Measurements from ENCODE around the gene DNMT3A. TPM values are rescaled to one million over a fixed set of nuclear protein-coding genes. Genes with fewer than 3 reads are reported as not detected.

Gene DNMT3A
- total and polyA plus RNA-seq, 2 donors (not counting 3 experiments of a cell fraction or from before 2014, with no cell fraction given), result 23.3 to 71.7 TPM

- intact Hi-C loops (cut with micrococcal nuclease) (no loop called here), dilution Hi-C loops (cut with MboI; ENCODE audit: extremely low pct_ligation_motif_present, low sequenced_read_pairs) (no loop called here)
- no TSS peak for BruUV-seq (replicated peaks)
- Histone ChIP-seq H3K36me3 (ENCODE audit: control insufficient read depth in 2 of 2, extremely low read depth in 1 of 2, insufficient read depth in 2 of 2, low read length in 2 of 2) (no peaks in the 10 kb centered on the region), H3K79me2 (ENCODE audit: control insufficient read depth, insufficient read depth, low read length) (no peaks in the 10 kb centered on the region), H3K4me2 (ENCODE audit: insufficient read depth, low read length) (no peak overlapping the region), H3K9me1 (replicated peaks; ENCODE audit: control insufficient read depth, extremely low read depth, insufficient read depth, low read length) (no peaks in the 10 kb centered on the region), H4K20me1 (replicated peaks; ENCODE audit: control insufficient read depth, extremely low read depth, insufficient read depth, low read length) (no peaks in the 10 kb centered on the region), H3K9ac (replicated peaks; ENCODE audit: extremely low read depth, insufficient read depth, low read length) (no peak overlapping the region), H3K4me3 (replicated peaks in 1 of 3; ENCODE audit: insufficient read depth in 1 of 3, low read depth in 1 of 3, low read length in 3 of 3) (no peak overlapping the region), H3K4me1 (ENCODE audit: control insufficient read depth, extremely low read depth, insufficient read depth, low read length) (peaks cover 4% of the 10 kb centered on the region), H3K27ac (ENCODE audit: insufficient read depth, low read depth, low read length) (no peak overlapping the region), H2AFZ (ENCODE audit: low read depth, low read length) (no peak overlapping the region), H3K27me3 (ENCODE audit: control insufficient read depth in 2 of 2, insufficient read depth in 2 of 2, low read length in 2 of 2) (peaks cover 0 to 2% of the 10 kb centered on the region in 2 experiments), H3K9me3 (replicated peaks; ENCODE audit: control insufficient read depth, insufficient read depth, low read length) (no peaks in the 10 kb centered on the region)
- FAIRE-seq (no peak), DNase-seq (ENCODE audit: low read depth, low spot score) (no peak)
- TF ChIP-seq GATA2 (IDR thresholded peaks at IDR 0.05; ENCODE audit: insufficient read depth, insufficient read length, low read depth, low read length) (no peak), CTCF (IDR thresholded peaks at IDR 0.05; ENCODE audit: extremely low read depth in 1 of 2, insufficient read depth in 1 of 2, low read depth in 1 of 2, low read length in 2 of 2) (no peak), MYC (IDR thresholded peaks at IDR 0.05; ENCODE audit: low read depth, low read length) (no peak), FOS (IDR thresholded peaks at IDR 0.05; ENCODE audit: borderline replicate concordance, insufficient read depth, low read length) (no peak), POLR2AphosphoS5 (IDR thresholded peaks at IDR 0.05; ENCODE audit: insufficient read depth, low read depth, low read length) (no peak), JUN (IDR thresholded peaks at IDR 0.05; ENCODE audit: borderline replicate concordance, insufficient read depth, insufficient read length, low read depth) (no peak), MAX (IDR thresholded peaks at IDR 0.05; ENCODE audit: insufficient read depth, insufficient read length) (no peak), EZH2 (IDR thresholded peaks at IDR 0.05; ENCODE audit: borderline replicate concordance, low read depth, low read length, severe bottlenecking) (no peak), POLR2A (IDR thresholded peaks at IDR 0.05; ENCODE audit: low read depth, low read length) (no peak)
- ChIA-PET CTCF (no interaction called here), POLR2A (no interaction called here)
Observed at GRCh38 chr2:25358249-25358815, 16.6 kb upstream of the DNMT3A start.
